Stimulated activated naive CD8-positive, alpha-beta T cell treated with anti-CD3 and anti-CD28 coated beads, Interleukin-15, amount 100 ng/mL, for 72 hours (primary cell): ENCODE data around the gene COL18A1.

Experiments
- ATAC-seq: fragments of 150-1000 bp; cut with Tn5 transposase; 2 replicates; pipeline ENCODE4 v1.10.0; 2021; ENCODE audit warnings: mild to moderate bottlenecking, moderate library complexity
- DNase-seq, 2 donors: peaks; one replicate each; pipeline ENCODE4 v3.0.0; 2021 to 2022
- H3K27ac Mint-ChIP-seq, 2 donors: one replicate each; pipeline ENCODE4 v1.8.0; 2022; ENCODE audit warnings: mild to moderate bottlenecking in 2 of 2, mixed read lengths in 2 of 2, moderate library complexity in 2 of 2
- H3K27me3 Mint-ChIP-seq: one replicate; pipeline ENCODE4 v1.8.0; 2022; ENCODE audit warnings: mixed read lengths
- H3K4me1 Mint-ChIP-seq: one replicate; pipeline ENCODE4 v1.8.0; 2022; ENCODE audit warnings: mild to moderate bottlenecking, mixed read lengths
- H3K4me3 Mint-ChIP-seq, 2 donors: one replicate each; pipeline ENCODE4 v1.8.0; 2022; ENCODE audit warnings: mild to moderate bottlenecking in 2 of 2, mixed read lengths in 2 of 2, moderate library complexity in 1 of 2
- H3K9me3 Mint-ChIP-seq, 2 donors: one replicate each; pipeline ENCODE4 v1.8.0; 2022; ENCODE audit warnings: mixed read lengths in 2 of 2

Gene COL18A1

GRCh38 chr21:45452696-45453307 is 47.8 kb downstream of the COL18A1 start:
- Mint-ChIP-seq H3K27ac (no peak overlapping the region), H3K27me3 (peaks cover 14% of the 10 kb centered on the region), H3K9me3 (no peaks in the 10 kb centered on the region), H3K4me1 (no peaks in the 10 kb centered on the region), H3K4me3 (no peak overlapping the region)
- ATAC-seq (no peak), DNase-seq (no peak)

GRCh38 chr21:45453308-45453950 is 48.5 kb downstream of the COL18A1 start:
- peak overlapping the region in 1 of 2 donors; percentile 87 for H3K27ac Mint-ChIP-seq
- peaks cover 14% of the 10 kb centered on the region for H3K27me3 Mint-ChIP-seq
- no peak for DNase-seq
- H3K4me1 Mint-ChIP-seq = no peaks in the 10 kb centered on the region
- no peak for ATAC-seq
- no peaks in the 10 kb centered on the region for H3K9me3 Mint-ChIP-seq
- H3K4me3 Mint-ChIP-seq = no peak overlapping the region

GRCh38 chr21:45454060-45454925 is 49.3 kb downstream of the COL18A1 start:
- Mint-ChIP-seq H3K27ac (no peak overlapping the region), H3K4me1 (no peaks in the 10 kb centered on the region), H3K4me3 (no peak overlapping the region), H3K27me3 (peaks cover 8% of the 10 kb centered on the region), H3K9me3 (no peaks in the 10 kb centered on the region)
- DNase-seq (no peak), ATAC-seq (no peak)

- Mint-ChIP-seq H3K27ac (no peak overlapping the region), H3K27me3 (no peaks in the 10 kb centered on the region)
- ATAC-seq = no peak
Measured at GRCh38 chr21:45454926-45455673, 50.1 kb downstream of the COL18A1 start.

GRCh38 chr21:45455674-45456583 is 51.0 kb downstream of the COL18A1 start:
- Mint-ChIP-seq H3K9me3 (no peaks in the 10 kb centered on the region), H3K27ac (no peak overlapping the region), H3K27me3 (no peaks in the 10 kb centered on the region), H3K4me3 (no peak overlapping the region), H3K4me1 (no peaks in the 10 kb centered on the region)
- DNase-seq (no peak), ATAC-seq (peak; percentile 18)

More at GRCh38 chr21:45454926-45455673, 50.1 kb downstream of the COL18A1 start:
- H3K4me3 Mint-ChIP-seq = no peak overlapping the region
- H3K9me3 Mint-ChIP-seq = no peaks in the 10 kb centered on the region
- no peak for DNase-seq
- no peaks in the 10 kb centered on the region for H3K4me1 Mint-ChIP-seq

GRCh38 chr21:45456584-45457160 is 51.7 kb downstream of the COL18A1 start:
- no peaks in the 10 kb centered on the region for H3K4me1 Mint-ChIP-seq
- no peaks in the 10 kb centered on the region for H3K27me3 Mint-ChIP-seq
- ATAC-seq (no peak), DNase-seq (no peak)
- no peaks in the 10 kb centered on the region for H3K9me3 Mint-ChIP-seq
- H3K27ac Mint-ChIP-seq = no peak overlapping the region
- no peak overlapping the region for H3K4me3 Mint-ChIP-seq

- Mint-ChIP-seq H3K9me3 (no peaks in the 10 kb centered on the region), H3K27ac (no peak overlapping the region), H3K4me1 (no peaks in the 10 kb centered on the region), H3K4me3 (no peak overlapping the region), H3K27me3 (no peaks in the 10 kb centered on the region)
- DNase-seq (no peak), ATAC-seq (no peak)
Measured at GRCh38 chr21:45457161-45457831, 52.3 kb downstream of the COL18A1 start.

GRCh38 chr21:45457832-45458172 is 52.8 kb downstream of the COL18A1 start:
- Mint-ChIP-seq H3K9me3 (no peaks in the 10 kb centered on the region), H3K4me3 (no peak overlapping the region), H3K4me1 (no peaks in the 10 kb centered on the region), H3K27me3 (no peaks in the 10 kb centered on the region), H3K27ac (no peak overlapping the region)
- DNase-seq (no peak), ATAC-seq (no peak)

- DNase-seq (no peak), ATAC-seq (no peak)
- H3K4me3 Mint-ChIP-seq = no peak overlapping the region
- no peaks in the 10 kb centered on the region for H3K27me3 Mint-ChIP-seq
- no peaks in the 10 kb centered on the region for H3K4me1 Mint-ChIP-seq
- H3K9me3 Mint-ChIP-seq = no peaks in the 10 kb centered on the region
- no peak overlapping the region for H3K27ac Mint-ChIP-seq
Measured at GRCh38 chr21:45458281-45459170, 53.6 kb downstream of the COL18A1 start.

- Mint-ChIP-seq H3K4me3 (no peak overlapping the region), H3K27ac (no peak overlapping the region), H3K9me3 (no peaks in the 10 kb centered on the region), H3K27me3 (peaks cover under 1% of the 10 kb centered on the region), H3K4me1 (no peaks in the 10 kb centered on the region)
- no peak for DNase-seq
- peak; percentile 24 for ATAC-seq
Measured at GRCh38 chr21:45459171-45460010, 54.4 kb downstream of the COL18A1 start.

- Mint-ChIP-seq H3K27ac (no peak overlapping the region), H3K27me3 (peaks cover 8% of the 10 kb centered on the region), H3K4me1 (peaks cover under 1% of the 10 kb centered on the region), H3K4me3 (no peak overlapping the region), H3K9me3 (no peaks in the 10 kb centered on the region)
- no peak for DNase-seq
- ATAC-seq = no peak
Measured at GRCh38 chr21:45460011-45460565, 55.1 kb downstream of the COL18A1 start.

GRCh38 chr21:45460611-45461368 is 55.8 kb downstream of the COL18A1 start:
- DNase-seq (no peak), ATAC-seq (no peak)
- Mint-ChIP-seq H3K27ac (no peak overlapping the region), H3K27me3 (peaks cover 15% of the 10 kb centered on the region), H3K4me3 (no peak overlapping the region), H3K9me3 (no peaks in the 10 kb centered on the region), H3K4me1 (peaks cover 5% of the 10 kb centered on the region)
